ENCODE data around the gene CNDP1.

CNDP1 gene

DNA sequence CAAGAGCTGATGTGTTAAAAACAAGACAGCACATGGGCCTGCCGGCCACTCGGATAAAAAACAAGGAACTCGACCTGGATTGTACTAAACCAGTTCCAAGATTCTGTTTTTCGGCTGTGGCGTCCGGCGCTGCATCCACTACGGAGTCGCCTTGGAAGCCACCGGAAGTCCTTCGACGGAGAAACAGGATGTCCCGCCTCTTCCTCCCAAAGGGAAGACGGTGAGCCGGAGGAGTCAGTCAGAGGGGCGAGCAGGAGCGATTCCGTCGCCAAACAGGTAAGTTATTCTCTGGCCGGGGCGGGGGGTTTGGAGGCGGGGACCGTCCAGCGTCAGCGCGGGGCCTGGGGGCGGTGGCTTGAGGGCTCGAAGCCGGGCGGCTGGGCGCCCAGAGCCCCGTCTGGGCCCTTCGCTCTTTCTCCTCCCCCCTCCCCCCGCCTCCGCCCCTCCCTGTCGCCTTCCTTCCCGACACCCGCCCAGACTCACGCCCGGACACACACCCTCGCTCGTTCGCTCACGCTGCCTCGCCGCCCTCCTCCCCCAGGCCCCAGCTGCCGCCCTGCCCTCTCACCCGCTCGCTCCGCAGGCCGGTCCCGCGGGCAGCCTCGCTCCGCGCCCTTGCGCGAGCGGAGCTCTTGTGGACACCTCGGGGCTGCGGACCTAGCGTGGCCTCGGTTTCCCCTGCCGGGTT is 63.5 kb downstream of the CNDP1 start, which contains the start of gene ZNF407:
Gene ZNF407, plus strand, starts transcription at position 209 of the 688 bp plus-strand sequence. CDS start 33,150 bp downstream, outside the sequence.
- Histone ChIP-seq H3K27ac (peak within 1 kb of the TSS; percentile 98 to 100), H3K4me3 (peak within 1 kb of the TSS; percentile 99)
- peak; percentile 95 for DNase-seq (ENCODE audit: low spot score)
- TF ChIP-seq, protein P1, sequence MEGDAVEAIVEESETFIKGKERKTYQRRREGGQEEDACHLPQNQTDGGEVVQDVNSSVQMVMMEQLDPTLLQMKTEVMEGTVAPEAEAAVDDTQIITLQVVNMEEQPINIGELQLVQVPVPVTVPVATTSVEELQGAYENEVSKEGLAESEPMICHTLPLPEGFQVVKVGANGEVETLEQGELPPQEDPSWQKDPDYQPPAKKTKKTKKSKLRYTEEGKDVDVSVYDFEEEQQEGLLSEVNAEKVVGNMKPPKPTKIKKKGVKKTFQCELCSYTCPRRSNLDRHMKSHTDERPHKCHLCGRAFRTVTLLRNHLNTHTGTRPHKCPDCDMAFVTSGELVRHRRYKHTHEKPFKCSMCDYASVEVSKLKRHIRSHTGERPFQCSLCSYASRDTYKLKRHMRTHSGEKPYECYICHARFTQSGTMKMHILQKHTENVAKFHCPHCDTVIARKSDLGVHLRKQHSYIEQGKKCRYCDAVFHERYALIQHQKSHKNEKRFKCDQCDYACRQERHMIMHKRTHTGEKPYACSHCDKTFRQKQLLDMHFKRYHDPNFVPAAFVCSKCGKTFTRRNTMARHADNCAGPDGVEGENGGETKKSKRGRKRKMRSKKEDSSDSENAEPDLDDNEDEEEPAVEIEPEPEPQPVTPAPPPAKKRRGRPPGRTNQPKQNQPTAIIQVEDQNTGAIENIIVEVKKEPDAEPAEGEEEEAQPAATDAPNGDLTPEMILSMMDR (IDR thresholded peaks at IDR 0.05): no peak

DNA sequence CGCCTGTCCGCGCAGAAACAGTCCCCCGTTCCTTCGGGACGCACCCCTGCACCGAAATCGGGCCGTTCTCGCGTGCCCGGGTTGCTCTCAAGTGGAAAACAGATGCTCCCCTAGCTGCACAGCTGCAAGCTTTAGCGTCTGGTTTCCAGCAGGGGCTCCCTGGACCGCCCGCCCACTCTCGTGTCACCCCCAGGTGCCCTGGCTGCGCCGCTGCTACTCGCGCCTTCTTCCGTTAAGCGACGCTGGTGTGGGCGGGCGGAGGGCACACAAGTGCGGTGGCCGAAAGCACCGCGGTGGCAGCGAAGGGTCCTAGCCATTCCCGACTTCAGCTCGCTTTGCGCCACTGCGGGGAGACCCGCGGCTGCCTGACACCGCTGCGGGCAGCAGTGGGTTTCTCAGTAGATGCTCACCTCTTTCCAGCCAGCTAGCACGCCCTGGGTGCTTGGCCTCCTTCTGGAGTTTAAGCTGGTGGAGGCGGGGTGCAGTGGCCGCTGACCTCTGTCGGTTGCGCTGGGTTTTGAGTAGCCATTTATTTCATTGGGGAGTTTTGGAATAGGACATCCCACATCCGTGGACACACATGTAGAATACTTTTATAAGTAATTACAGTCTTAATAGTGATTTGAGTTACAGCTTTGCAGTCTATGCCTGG is 64.2 kb downstream of the CNDP1 start:
- TF ChIP-seq, protein P1 (IDR thresholded peaks at IDR 0.05): no peak
- Histone ChIP-seq H3K4me3 (peak overlapping the region; percentile 99), H3K27ac (peak overlapping the region; percentile 98 to 100)
- DNase-seq (ENCODE audit: low spot score): no peak

DNA sequence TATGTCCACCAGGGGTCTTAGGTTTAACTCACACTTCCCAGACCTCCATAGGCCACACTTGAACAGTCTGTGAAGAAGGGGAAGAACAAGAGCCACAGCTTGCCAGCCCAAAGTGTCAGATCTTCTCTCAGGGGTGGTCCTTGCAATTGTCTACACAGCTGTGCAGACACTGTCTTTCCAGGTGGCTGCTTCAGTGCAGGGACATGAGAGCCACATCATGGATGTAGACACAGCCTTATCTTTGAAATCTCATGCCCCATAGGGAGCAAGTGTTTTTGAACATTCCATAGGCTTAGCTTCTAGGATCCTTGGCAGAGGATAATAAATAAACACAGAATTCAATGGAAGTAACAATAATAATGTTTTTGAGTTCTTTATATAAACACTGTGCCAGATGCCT is 70.1 kb downstream of the CNDP1 start:
- TF ChIP-seq, protein P1 (IDR thresholded peaks at IDR 0.05): no peak
- Histone ChIP-seq H3K4me3 (no peak overlapping the region), H3K27ac (no peak overlapping the region)
- DNase-seq (ENCODE audit: low spot score): no peak

DNA sequence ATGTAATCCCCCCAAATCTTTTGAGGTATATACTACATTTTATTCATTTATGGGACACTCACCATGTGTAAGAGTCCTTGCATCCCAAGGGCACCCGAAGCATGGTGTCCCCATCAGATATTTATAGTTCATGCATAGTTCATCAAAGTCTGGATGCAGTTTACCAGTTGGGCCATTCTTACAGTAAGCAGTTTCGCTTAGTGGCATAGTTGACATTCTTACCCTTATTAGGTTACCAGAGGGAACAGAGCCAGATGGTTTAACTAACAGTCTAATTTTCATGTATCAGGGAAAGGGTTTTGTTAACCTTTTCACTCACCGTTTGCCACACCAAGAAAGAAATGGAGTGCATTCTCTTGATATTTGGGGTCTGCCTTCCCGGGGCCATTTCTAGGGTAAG is 70.5 kb downstream of the CNDP1 start:
- TF ChIP-seq, protein P1 (IDR thresholded peaks at IDR 0.05): no peak
- H3K4me3 ChIP-seq: no peak overlapping the region
- H3K27ac ChIP-seq: no peak overlapping the region
- DNase-seq (ENCODE audit: low spot score): no peak

DNA sequence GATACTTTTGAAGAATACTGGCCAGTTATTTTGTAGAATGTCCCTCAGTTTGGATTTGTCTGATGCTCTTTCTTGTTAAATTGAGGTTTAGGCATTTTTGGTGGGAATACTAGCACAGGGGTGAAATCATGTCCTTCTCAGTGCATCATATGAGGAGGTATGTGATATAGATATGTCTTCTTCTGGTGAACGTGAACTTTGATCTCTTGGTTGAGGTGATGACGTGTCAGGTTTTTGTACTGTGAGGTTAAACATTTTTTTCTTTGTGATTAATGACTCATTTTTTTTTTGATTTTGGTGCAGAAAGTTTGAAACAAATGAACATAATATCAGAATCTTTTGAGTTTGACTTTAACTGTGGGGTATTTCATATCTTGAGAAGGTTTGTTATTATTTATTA is 74.4 kb downstream of the CNDP1 start:
- TF ChIP-seq, protein P1 (IDR thresholded peaks at IDR 0.05): no peak
- Histone ChIP-seq H3K4me3 (no peak overlapping the region), H3K27ac (no peak overlapping the region)
- no peak for DNase-seq (ENCODE audit: low spot score)

DNA sequence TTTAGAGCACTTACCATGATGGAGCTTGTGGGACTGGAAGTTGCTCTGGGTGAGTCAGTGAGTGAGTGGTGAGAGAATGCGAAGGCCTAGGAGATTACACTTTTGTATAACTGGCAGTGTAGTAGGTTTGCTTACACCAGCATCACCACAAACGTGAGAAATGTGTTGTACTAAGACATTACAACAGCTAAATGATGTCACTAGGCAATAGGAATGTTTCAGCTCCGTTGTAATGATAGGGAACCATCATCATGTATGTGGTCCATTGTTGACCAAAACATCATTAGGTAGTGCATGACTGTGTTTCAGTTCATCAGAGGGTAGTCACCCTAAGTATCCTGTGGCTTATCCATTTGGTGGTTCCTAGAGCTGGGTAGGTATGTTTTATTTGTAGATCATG is 75.2 kb downstream of the CNDP1 start:
- DNase-seq (ENCODE audit: low spot score): no peak
- TF ChIP-seq, protein P1 (IDR thresholded peaks at IDR 0.05): no peak
- no peak overlapping the region for H3K4me3 ChIP-seq
- H3K27ac ChIP-seq: no peak overlapping the region

Measured in coronary artery (tissue), 2 donors.